Osteoblast (primary cell): ENCODE results near the gene KMT2A. TPM values are rescaled to one million over a fixed set of nuclear protein-coding genes. Genes with fewer than 3 reads are reported as not detected.
"Not testable (repeated sequence)": the region's sequence is repeated elsewhere in the genome, so short reads cannot be mapped to it uniquely, and the experiment has no call there.

Experiments
- DNase-seq: peaks from one replicate; pipeline ENCODE4 v3.0.0; 2011; ENCODE audit warnings: low spot score, mixed read lengths; ENCODE audit not compliant: insufficient read length; ENCODE audit errors: missing footprints
- H2AFZ ChIP-seq: 2 replicates; pipeline ENCODE4 v1.6.0; 2011; ENCODE audit warnings: mild to moderate bottlenecking, low read length
- H3K27ac ChIP-seq: 2 replicates; pipeline ENCODE4 v1.5.1; 2011; ENCODE audit warnings: mild to moderate bottlenecking, low read depth, low read length, moderate library complexity
- H3K27me3 ChIP-seq: 2 replicates; pipeline ENCODE4 v1.6.0; 2012; ENCODE audit warnings: mild to moderate bottlenecking, control low read depth, inconsistent platforms, low read length, moderate library complexity; ENCODE audit not compliant: insufficient read depth
- H3K36me3 ChIP-seq: 2 replicates; pipeline ENCODE4 v1.5.1; 2011; ENCODE audit warnings: mild to moderate bottlenecking, low read length, control low read depth, moderate library complexity; ENCODE audit not compliant: insufficient read depth
- H3K4me1 ChIP-seq: 2 replicates; pipeline ENCODE4 v1.5.1; 2011; ENCODE audit warnings: mild to moderate bottlenecking, low read length, control low read depth, moderate library complexity; ENCODE audit not compliant: insufficient read depth
- H3K4me2 ChIP-seq: 2 replicates; pipeline ENCODE4 v1.6.0; 2011; ENCODE audit warnings: mild to moderate bottlenecking, low read length; ENCODE audit not compliant: insufficient read depth
- H3K4me3 ChIP-seq: fragments of 200-600 bp; sonication (generic); 3 replicates; pipeline ENCODE4 v1.5.1; 2012; ENCODE audit warnings: mild to moderate bottlenecking, low read length, inconsistent platforms; ENCODE audit not compliant: insufficient read depth
- H3K79me2 ChIP-seq: 2 replicates; pipeline ENCODE4 v1.6.0; 2012; ENCODE audit warnings: mild to moderate bottlenecking, low read length, control low read depth, inconsistent platforms; ENCODE audit not compliant: insufficient read depth
- H3K9me3 ChIP-seq: 2 replicates; pipeline ENCODE4 v1.5.1; 2011; ENCODE audit warnings: low read depth, low read length, control low read depth
- H4K20me1 ChIP-seq: 2 replicates; pipeline ENCODE4 v1.6.0; 2012; ENCODE audit warnings: mild to moderate bottlenecking, low read length, control low read depth; ENCODE audit not compliant: insufficient read depth
- CTCF ChIP-seq: IDR thresholded peaks from 2 replicates; pipeline ENCODE4 v1.5.1; 2011; ENCODE audit warnings: mild to moderate bottlenecking, low read depth, low read length, moderate library complexity; ENCODE audit errors: extremely low read depth
- total RNA-seq: library from RNA; depleted of rRNA; stranded (reverse); fragments of >200 nt; gene quantifications from 2 replicates; pipeline ENCODE4 v1.2.3, GENCODE V29; 2012

Gene KMT2A
- total RNA-seq, 1 donor, result 38.4 TPM

GRCh38 chr11:118415739-118416068, 20.6 kb upstream of the KMT2A start:
- no peak overlapping the region for H3K4me2 ChIP-seq
- H2AFZ ChIP-seq, result no peak overlapping the region
- TF ChIP-seq CTCF, result no peak
- no peaks in the 10 kb centered on the region for H3K9me3 ChIP-seq
- H3K27ac ChIP-seq, result no peak overlapping the region
- H4K20me1 ChIP-seq, result no peaks in the 10 kb centered on the region
- peak; percentile 73 for DNase-seq
- no peaks in the 10 kb centered on the region for H3K36me3 ChIP-seq
- peaks cover under 1% of the 10 kb centered on the region for H3K79me2 ChIP-seq
- H3K4me1 ChIP-seq, result peaks cover 7% of the 10 kb centered on the region
- H3K27me3 ChIP-seq, result no peaks in the 10 kb centered on the region
- no peak overlapping the region for H3K4me3 ChIP-seq

GRCh38 chr11:118416900-118417299, 19.4 kb upstream of the KMT2A start:
- H4K20me1 ChIP-seq, result not testable (repeated sequence)

GRCh38 chr11:118417801-118418200, 18.5 kb upstream of the KMT2A start:
- no peak for DNase-seq
- Histone ChIP-seq H3K4me3 (no peak overlapping the region), H3K4me1 (peaks cover 7% of the 10 kb centered on the region), H3K9me3 (no peaks in the 10 kb centered on the region), H3K4me2 (no peak overlapping the region), H2AFZ (no peak overlapping the region), H3K79me2 (no peaks in the 10 kb centered on the region), H4K20me1 (no peaks in the 10 kb centered on the region), H3K27me3 (no peaks in the 10 kb centered on the region), H3K36me3 (no peaks in the 10 kb centered on the region), H3K27ac (no peak overlapping the region)
- no peak for TF ChIP-seq CTCF

More at GRCh38 chr11:118416900-118417299, 19.4 kb upstream of the KMT2A start:
- not testable (repeated sequence) for H3K27ac ChIP-seq, H2AFZ ChIP-seq, H3K4me2 ChIP-seq, H3K27me3 ChIP-seq, H3K79me2 ChIP-seq, H3K9me3 ChIP-seq, H3K4me3 ChIP-seq, H3K36me3 ChIP-seq, H3K4me1 ChIP-seq, DNase-seq

GRCh38 chr11:118418766-118419165, 17.5 kb upstream of the KMT2A start:
- H3K9me3 ChIP-seq, result no peaks in the 10 kb centered on the region
- no peaks in the 10 kb centered on the region for H3K36me3 ChIP-seq
- H3K27ac ChIP-seq, result no peak overlapping the region
- no peaks in the 10 kb centered on the region for H3K79me2 ChIP-seq
- DNase-seq, result peak; percentile 22
- no peak overlapping the region for H3K4me3 ChIP-seq
- no peaks in the 10 kb centered on the region for H4K20me1 ChIP-seq
- H2AFZ ChIP-seq, result no peak overlapping the region
- no peaks in the 10 kb centered on the region for H3K27me3 ChIP-seq
- no peak overlapping the region for H3K4me2 ChIP-seq
- no peak for TF ChIP-seq CTCF
- peaks cover 7% of the 10 kb centered on the region for H3K4me1 ChIP-seq
